Naive thymus-derived CD4-positive, alpha-beta T cell (primary cell): Measurements from ENCODE around the gene CAPZA1. TPM values are rescaled to one million over a fixed set of nuclear protein-coding genes. Genes with fewer than 3 reads are reported as not detected.

Experiments
- ATAC-seq: fragments of 150-1000 bp; cut with Tn5 transposase; 2 replicates; pipeline ENCODE4 v1.10.0; 2021; ENCODE audit warnings: mild to moderate bottlenecking, moderate library complexity
- CTCF ChIA-PET: fragments of 350-600 bp; sonication (Branson Sonifier 250); formaldehyde crosslinking; loops from one replicate; lab custom pipeline; 2021; ENCODE audit warnings: antibody characterized with exemption; lab: Charles Lee
- POLR2A ChIA-PET: fragments of 350-600 bp; sonication (Branson Sonifier 250); formaldehyde crosslinking; loops from one replicate; lab custom pipeline; 2021; ENCODE audit warnings: antibody characterized with exemption, inconsistent platforms; lab: Charles Lee
- DNase-seq, 9 donors: peaks; one replicate each; pipeline versions ENCODE4 v3.0.0 to v3.0.0-alpha.2; 2020 to 2022; ENCODE audit warnings: mixed read lengths in 1 of 9
- H3K27ac ChIP-seq: one replicate; pipeline ENCODE4 v1.7.0; 2013; ENCODE audit warnings: mild to moderate bottlenecking, low read depth, low read length, moderate library complexity
- H3K27me3 ChIP-seq, 2 donors: one replicate each; pipeline ENCODE4 v1.7.0; 2013; ENCODE audit warnings: low read length in 2 of 2, mild to moderate bottlenecking in 2 of 2, moderate library complexity in 2 of 2; ENCODE audit not compliant: control insufficient read depth in 2 of 2, insufficient read depth in 2 of 2
- H3K36me3 ChIP-seq, 3 experiments: 1 replicate in 2 of 3; 2 replicates in 1 of 3; pipeline ENCODE4 v1.7.0; 2013; ENCODE audit warnings: low read length in 3 of 3, mild to moderate bottlenecking in 3 of 3, moderate library complexity in 1 of 3; ENCODE audit not compliant: insufficient read depth in 3 of 3, control insufficient read depth in 2 of 3
- H3K4me1 ChIP-seq, 2 donors: one replicate each; pipeline ENCODE4 v1.7.0; 2013; ENCODE audit warnings: low read length in 2 of 2, mild to moderate bottlenecking in 2 of 2, moderate library complexity in 1 of 2; ENCODE audit not compliant: control insufficient read depth in 2 of 2, insufficient read depth in 2 of 2
- H3K4me3 ChIP-seq: 2 replicates; pipeline ENCODE4 v1.7.0; 2013; ENCODE audit warnings: mild to moderate bottlenecking, low read length
- H3K9me3 ChIP-seq, 3 experiments: 1 replicate in 2 of 3; 2 replicates in 1 of 3; pipeline ENCODE4 v1.7.0; 2013; ENCODE audit warnings: low read length in 3 of 3; ENCODE audit not compliant: control insufficient read depth in 2 of 3
- H3K27ac Mint-ChIP-seq, 9 donors: one replicate each; pipeline ENCODE4 v1.8.0; 2020 to 2022; ENCODE audit warnings: mixed read lengths in 9 of 9, mild to moderate bottlenecking in 8 of 9, moderate library complexity in 5 of 9, inconsistent platforms in 2 of 9
- H3K27me3 Mint-ChIP-seq, 5 donors: one replicate each; pipeline ENCODE4 v1.8.0; 2021 to 2022; ENCODE audit warnings: mixed read lengths in 5 of 5, mild to moderate bottlenecking in 1 of 5
- H3K36me3 Mint-ChIP-seq, 5 donors: one replicate each; pipeline ENCODE4 v1.8.0; 2020 to 2022; ENCODE audit warnings: mixed read lengths in 5 of 5, mild to moderate bottlenecking in 3 of 5, inconsistent platforms in 1 of 5
- H3K4me1 Mint-ChIP-seq, 7 donors: one replicate each; pipeline ENCODE4 v1.8.0; 2020 to 2022; ENCODE audit warnings: mixed read lengths in 7 of 7, mild to moderate bottlenecking in 3 of 7, inconsistent platforms in 1 of 7
- H3K4me3 Mint-ChIP-seq, 10 donors: one replicate each; pipeline ENCODE4 v1.8.0; 2020 to 2022; ENCODE audit warnings: mild to moderate bottlenecking in 10 of 10, mixed read lengths in 10 of 10, moderate library complexity in 6 of 10, inconsistent platforms in 2 of 10
- H3K9me3 Mint-ChIP-seq, 11 donors: one replicate each; pipeline ENCODE4 v1.8.0; 2020 to 2022; ENCODE audit warnings: mixed read lengths in 11 of 11, mild to moderate bottlenecking in 4 of 11, inconsistent platforms in 1 of 11, moderate library complexity in 1 of 11
- intact Hi-C, 2 donors: fragments of 100-400 bp; cut with micrococcal nuclease; formaldehyde crosslinking; loops; one replicate each; pipeline ENCODE4 v1.15.1; 2023
- polyA plus RNA-seq, 2 donors: library from polyadenylated mRNA; unstranded; fragments of 300-500 nt; fragmentation: Illumina TruSeq; gene quantifications; one replicate each; pipeline ENCODE4 v1.2.3, GENCODE V29; 2021
- total RNA-seq, 6 experiments: library from RNA in 5 of 6; stranded (reverse) in 5 of 6; gene quantifications; 1 replicate in 5 of 6; 2 replicates in 1 of 6; pipeline ENCODE4 v1.2.3 and lab custom pipeline; 2021 to 2026

CAPZA1 gene
- total and polyA plus RNA-seq, 7 experiments from 2014 or later, result 114 to 237 (median 135) TPM

DNA sequence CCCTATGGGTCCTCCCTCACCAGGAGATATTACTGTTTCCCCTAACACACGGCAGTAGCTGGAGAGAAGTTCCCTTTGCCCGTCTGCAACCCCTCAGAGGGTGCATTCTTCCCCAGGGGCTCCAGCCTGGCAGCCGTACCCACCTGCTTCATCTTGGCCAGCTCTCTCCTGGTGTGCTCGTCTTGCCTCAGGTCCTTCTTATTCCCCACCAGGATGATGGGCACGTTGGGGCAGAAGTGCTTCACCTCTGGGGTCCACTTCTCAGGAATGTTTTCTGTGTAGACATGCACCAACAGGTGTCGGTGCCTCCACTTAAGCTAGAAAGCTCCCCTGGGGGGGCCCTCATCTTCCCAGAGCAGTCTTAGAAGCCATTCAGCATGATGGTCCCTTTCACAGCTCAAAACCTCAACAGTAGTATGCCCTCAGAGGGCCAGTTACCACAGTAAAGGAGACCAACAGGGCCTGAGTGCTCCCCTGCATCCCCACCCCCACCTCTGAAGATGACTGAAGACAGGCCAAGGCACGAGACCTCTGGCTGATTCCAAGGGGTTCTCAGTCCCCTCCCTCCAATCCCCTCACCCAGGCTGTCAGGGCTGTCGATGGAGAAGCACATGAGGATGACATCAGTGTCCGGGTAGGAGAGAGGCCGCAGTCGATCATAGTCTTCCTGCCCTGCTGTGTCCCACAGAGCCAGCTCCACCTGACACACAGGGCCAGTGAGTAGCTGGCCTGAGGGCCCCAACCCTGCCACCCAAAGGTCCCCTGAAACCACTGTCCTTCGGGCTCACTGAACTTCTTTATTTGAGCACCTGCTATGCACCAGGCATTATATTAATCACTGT lies 83.0 kb downstream of the CAPZA1 start:
- H3K27ac Mint-ChIP-seq, result peak overlapping the region; percentile 45 to 90 (median 84)

DNA sequence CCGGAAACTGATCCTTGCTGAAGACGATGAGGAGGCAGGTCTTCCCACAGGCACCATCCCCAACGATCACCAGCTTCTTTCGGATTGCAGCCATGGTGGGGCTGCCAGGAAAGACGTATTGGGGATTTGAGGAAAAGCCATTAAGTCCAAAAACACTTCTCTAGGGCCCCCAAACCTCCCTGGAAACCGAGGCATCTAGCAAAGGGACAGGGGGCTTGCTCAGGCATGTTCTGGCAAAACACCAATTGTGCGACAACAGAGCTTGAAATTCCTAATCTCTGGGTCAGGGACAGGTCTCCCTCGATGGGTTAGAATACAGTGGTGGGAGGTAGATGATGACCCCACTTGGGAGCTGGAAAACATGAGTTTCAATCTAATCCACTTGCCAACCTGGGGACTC lies 84.1 kb downstream of the CAPZA1 start:
- Mint-ChIP-seq H3K4me3 (peak overlapping the region in 1 of 10 donors; percentile 90), H3K4me1 (peaks cover 39 to 80% (median 68%) of the 10 kb centered on the region in 7 donors), H3K9me3 (peaks cover 0 to 3% (median 0%) of the 10 kb centered on the region in 11 donors), H3K36me3 (peaks cover 0 to 24% (median 0%) of the 10 kb centered on the region in 5 donors), H3K27ac (peak overlapping the region in 5 of 9 donors; percentile 28 to 87 (median 71)), H3K27me3 (peaks cover 0 to 10% (median 0%) of the 10 kb centered on the region in 5 donors)
- H3K9me3 ChIP-seq, result no peaks in the 10 kb centered on the region
- peaks cover 28 to 41% of the 10 kb centered on the region in 2 donors for H3K4me1 ChIP-seq
- H3K27ac ChIP-seq, result no peak overlapping the region
- DNase-seq (no peak), ATAC-seq (no peak)
- no peaks in the 10 kb centered on the region for H3K27me3 ChIP-seq
- H3K36me3 ChIP-seq, result peaks cover 0 to 15% (median 0%) of the 10 kb centered on the region in 3 experiments
- H3K4me3 ChIP-seq, result no peak overlapping the region
- ChIA-PET CTCF (interaction anchor here (0.7 to 2.0 kb wide), 3 partner anchors 10 to 202 kb away, joined by 3 to 10 read pairs (median 8); partner anchors contain the start of gene PPM1J), POLR2A (interaction anchor here (1.5 to 1.7 kb wide), 2 partner anchors 29 to 84 kb away, joined by 3 to 10 read pairs; partner anchors contain the start of genes CAPZA1 and MOV10)
- intact Hi-C loops, result no loop called here

More for the DNA sequence above, 83.0 kb downstream of the CAPZA1 start:
- Mint-ChIP-seq H3K36me3 (peaks cover 0 to 25% (median 0%) of the 10 kb centered on the region in 5 donors), H3K27me3 (peaks cover 0 to 2% (median 0%) of the 10 kb centered on the region in 5 donors), H3K4me3 (peak overlapping the region in 1 of 10 donors; percentile 7), H3K9me3 (peaks cover 0 to 3% (median 0%) of the 10 kb centered on the region in 11 donors), H3K4me1 (peaks cover 39 to 75% (median 64%) of the 10 kb centered on the region in 7 donors)
- DNase-seq (no peak), ATAC-seq (no peak)
- Histone ChIP-seq H3K4me3 (no peak overlapping the region), H3K4me1 (peaks cover 28 to 41% of the 10 kb centered on the region in 2 donors), H3K27me3 (no peaks in the 10 kb centered on the region), H3K36me3 (peaks cover 0 to 26% (median 0%) of the 10 kb centered on the region in 3 experiments), H3K9me3 (no peaks in the 10 kb centered on the region), H3K27ac (no peak overlapping the region)
- intact Hi-C loops, result no loop called here
- ChIA-PET CTCF (interaction anchor here (1.9 kb wide), 1 partner anchor 28 kb away, joined by 5 read pairs; the partner anchor contains the start of gene MOV10), POLR2A (interaction anchor here (0.6 to 1.5 kb wide), 3 partner anchors 29 to 83 kb away, joined by 3 read pairs; partner anchors contain the start of genes CAPZA1 and ST7L)

DNA sequence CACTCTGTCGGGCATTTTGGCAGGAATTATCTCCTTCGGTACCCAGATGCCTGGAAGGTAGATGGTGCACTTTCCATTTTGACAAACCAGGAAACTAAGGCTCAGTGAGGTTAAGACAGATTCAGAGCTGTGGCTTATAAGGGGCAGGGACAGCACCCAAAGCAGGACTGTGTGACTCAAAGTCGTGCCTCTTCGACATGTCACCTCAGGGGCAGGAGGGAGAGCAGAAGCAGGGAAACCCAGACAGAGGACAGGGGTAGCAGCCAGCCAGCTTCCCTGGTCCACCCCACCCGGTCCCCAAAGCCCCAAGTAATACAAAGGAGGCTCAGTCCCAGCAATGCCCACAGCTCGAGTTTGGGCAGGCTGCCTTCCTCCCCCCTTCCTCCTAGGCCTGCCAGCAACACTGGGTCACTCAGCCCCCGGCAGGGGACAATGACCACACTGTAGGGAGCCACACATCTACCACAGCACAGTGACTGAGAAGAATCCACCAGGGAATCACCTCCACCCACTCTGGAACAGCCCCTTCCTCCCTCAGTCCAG lies 84.8 kb downstream of the CAPZA1 start:
- Histone ChIP-seq H3K36me3 (peaks cover 0 to 8% (median 0%) of the 10 kb centered on the region in 3 experiments), H3K4me3 (peak overlapping the region; percentile 5), H3K4me1 (peaks cover 28 to 41% of the 10 kb centered on the region in 2 donors), H3K27me3 (no peaks in the 10 kb centered on the region), H3K9me3 (no peaks in the 10 kb centered on the region), H3K27ac (no peak overlapping the region)
- Mint-ChIP-seq H3K4me1 (peaks cover 39 to 78% (median 68%) of the 10 kb centered on the region in 7 donors), H3K9me3 (peaks cover 0 to 3% (median 0%) of the 10 kb centered on the region in 11 donors), H3K27ac (peak overlapping the region in 7 of 9 donors; percentile 14 to 87 (median 71)), H3K36me3 (peaks cover 0 to 18% (median 0%) of the 10 kb centered on the region in 5 donors), H3K4me3 (peak overlapping the region; percentile 68 to 90 (median 76)), H3K27me3 (peaks cover 0 to 18% (median 0%) of the 10 kb centered on the region in 5 donors)
- DNase-seq (no peak), ATAC-seq (no peak)
- POLR2A ChIA-PET, result interaction anchor here (0.5 to 1.7 kb wide), 6 partner anchors 11 to 87 kb away, joined by 3 to 10 read pairs (median 3); partner anchors contain the start of genes CAPZA1, MOV10, PPM1J and ST7L
- intact Hi-C loops, result no loop called here
- CTCF ChIA-PET, result interaction anchor here (1.0 to 2.0 kb wide), 3 partner anchors 10 to 203 kb away, joined by 3 to 10 read pairs (median 8); partner anchors contain the start of gene PPM1J

DNA sequence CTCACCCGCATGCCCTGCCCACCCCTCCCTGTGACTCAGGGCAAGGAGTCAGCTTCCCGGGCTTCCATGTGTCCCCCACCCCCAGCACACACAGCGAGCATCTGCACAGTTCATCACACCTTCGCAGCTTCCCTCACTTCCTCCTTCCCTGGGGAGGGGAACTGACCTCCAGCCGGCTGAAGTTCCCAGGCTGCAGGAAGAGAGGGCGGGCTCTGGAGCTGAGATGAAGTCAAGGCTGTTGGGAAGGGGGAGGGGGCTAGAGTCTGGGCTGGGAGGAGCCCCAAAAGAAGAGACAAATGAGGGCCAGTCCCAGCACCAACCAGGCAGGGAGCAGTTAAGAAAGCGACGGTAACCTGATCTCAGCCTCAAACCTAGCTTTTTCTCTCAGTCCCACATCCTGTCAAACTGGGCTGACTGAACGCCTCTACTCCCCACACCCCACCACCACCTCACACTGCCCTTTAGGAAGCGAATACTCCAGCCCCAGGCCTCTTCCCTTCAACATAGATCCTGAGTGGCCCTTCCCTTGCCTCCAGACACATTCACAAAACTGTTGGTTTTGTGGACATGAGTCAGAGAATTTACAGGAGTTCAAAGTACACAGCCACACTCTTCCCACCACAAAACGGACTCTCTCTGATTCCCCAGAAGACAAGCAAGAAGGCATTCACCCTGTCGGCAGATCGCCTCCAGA lies 85.4 kb downstream of the CAPZA1 start:
- Mint-ChIP-seq H3K27me3 (peaks cover 0 to 22% (median 0%) of the 10 kb centered on the region in 5 donors), H3K9me3 (peaks cover 0 to 3% (median 0%) of the 10 kb centered on the region in 11 donors), H3K4me1 (peaks cover 33 to 72% (median 65%) of the 10 kb centered on the region in 7 donors), H3K27ac (peak overlapping the region; percentile 14 to 87 (median 71)), H3K4me3 (peak overlapping the region; percentile 68 to 90 (median 76)), H3K36me3 (peaks cover 0 to 12% (median 0%) of the 10 kb centered on the region in 5 donors)
- intact Hi-C loops, result loop anchor here in 1 of 2 donors (1.0 kb wide), 1 partner anchor 31 kb away; the partner anchor contains the start of gene MOV10
- peak in 8 of 9 donors; percentile 30 to 65 (median 47) for DNase-seq
- no peaks in the 10 kb centered on the region for H3K9me3 ChIP-seq
- ATAC-seq, result peak; percentile 65
- no peak overlapping the region for H3K27ac ChIP-seq
- ChIA-PET POLR2A (interaction anchor here (0.5 to 1.7 kb wide), 6 partner anchors 11 to 88 kb away, joined by 3 to 10 read pairs (median 4); partner anchors contain the start of genes CAPZA1, MOV10, PPM1J and ST7L), CTCF (interaction anchor here (1.0 to 2.0 kb wide), 3 partner anchors 9 to 203 kb away, joined by 3 to 10 read pairs (median 8); partner anchors contain the start of gene PPM1J)
- peak overlapping the region; percentile 6 for H3K4me3 ChIP-seq
- H3K4me1 ChIP-seq, result peaks cover 28 to 41% of the 10 kb centered on the region in 2 donors
- H3K36me3 ChIP-seq, result peaks cover 0 to 2% (median 0%) of the 10 kb centered on the region in 3 experiments
- H3K27me3 ChIP-seq, result no peaks in the 10 kb centered on the region

DNA sequence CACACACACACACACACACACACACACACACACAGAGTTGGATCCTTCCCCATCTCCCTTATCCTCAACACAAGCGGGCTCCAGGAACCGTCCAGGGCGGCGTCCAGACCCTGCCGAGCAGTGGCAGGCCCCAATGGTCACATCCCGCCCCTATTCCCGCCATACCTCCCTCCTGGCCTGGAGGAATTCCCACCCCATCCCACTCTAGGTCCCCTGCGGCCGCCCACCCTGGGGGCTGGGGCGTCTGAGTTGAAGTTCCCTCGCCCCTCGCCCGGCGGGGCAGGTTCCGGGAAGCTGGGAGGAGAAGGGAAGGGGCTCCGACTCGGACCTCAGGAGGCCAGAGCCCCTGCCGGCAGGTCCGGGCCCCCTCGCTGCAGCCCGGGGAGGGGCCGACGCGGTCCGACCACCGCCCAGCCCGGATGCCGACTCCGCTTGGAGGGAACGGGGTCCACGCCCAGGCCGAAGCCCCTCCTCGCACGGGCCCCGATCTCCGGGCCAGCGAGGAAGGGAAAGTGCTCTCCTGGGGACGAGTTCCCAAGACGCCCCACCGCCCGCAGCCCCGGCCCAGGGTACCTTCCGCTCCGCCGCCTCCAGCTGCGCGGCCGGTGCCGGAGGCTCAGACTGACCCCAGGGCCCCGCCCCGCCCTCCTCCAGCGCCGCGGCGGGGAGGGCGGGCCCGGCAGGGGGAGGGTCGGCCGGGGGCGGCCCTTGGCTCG lies 87.0 kb downstream of the CAPZA1 start, which contains the start of gene RHOC:
Gene RHOC (minus strand): TSS at position 623 of the 716 bp plus-strand sequence. CDS start 3,328 bp downstream, outside the sequence.
- CTCF ChIA-PET, result interaction anchor here (4.0 kb wide), 1 partner anchor 315 kb away, joined by 15 read pairs; no protein-coding TSS in a partner anchor
- H3K36me3 ChIP-seq, result no peaks in the 10 kb centered on the region
- H3K4me3 ChIP-seq, result peak within 1 kb of the TSS; percentile 41
- no peaks in the 10 kb centered on the region for H3K9me3 ChIP-seq
- peaks cover 0 to 25% (median 0%) of the 10 kb centered on the region in 5 donors for H3K27me3 Mint-ChIP-seq
- intact Hi-C loops, result loop anchor here (1.0 kb wide), 6 partner anchors 9 to 315 kb away; partner anchors contain the start of genes CAPZA1 (in 2 of the 2), ST7L (in 2 of the 2) and PPM1J (in 1 of the 2)
- peaks cover 0 to 10% (median 0%) of the 10 kb centered on the region in 5 donors for H3K36me3 Mint-ChIP-seq
- H3K27ac ChIP-seq, result no peak within 1 kb of the TSS
- DNase-seq (peak in 1 of 9 donors; percentile 75), ATAC-seq (peak; percentile 72)
- peaks cover 0 to 3% (median 0%) of the 10 kb centered on the region in 11 donors for H3K9me3 Mint-ChIP-seq
- H3K4me1 Mint-ChIP-seq, result peaks cover 20 to 56% (median 49%) of the 10 kb centered on the region in 7 donors
- peaks cover 22 to 25% of the 10 kb centered on the region in 2 donors for H3K4me1 ChIP-seq
- peak within 1 kb of the TSS; percentile 74 to 90 (median 83) for H3K4me3 Mint-ChIP-seq
- no peaks in the 10 kb centered on the region for H3K27me3 ChIP-seq
- POLR2A ChIA-PET, result interaction anchor here (1.1 kb wide), 1 partner anchor 87 kb away, joined by 3 read pairs; the partner anchor contains the start of genes CAPZA1 and ST7L
- peak within 1 kb of the TSS; percentile 13 to 87 (median 73) for H3K27ac Mint-ChIP-seq
